GM12878 (cell line): ENCODE data around the gene FILIP1L. TPM values are rescaled to one million over a fixed set of nuclear protein-coding genes. Genes with fewer than 3 reads are reported as not detected.

Experiments
- ATAC-seq: fragments of 200-7000 bp; cut with Tn5 transposase; 3 replicates; pipeline ENCODE4 v1.9.1; 2020; ENCODE audit warnings: mild to moderate bottlenecking, moderate library complexity
- BruUV-seq: library from RNA; stranded (reverse); fragments of 400-500 nt; replicated peaks from 2 replicates; lab custom pipeline; 2021; lab: Mats Ljungman, UMichigan
- CTCF ChIA-PET: fragments of 300-600 bp; sonication (Branson Sonifier 250); formaldehyde crosslinking; extraction: SDS; loops from one replicate; lab custom pipeline; 2021; ENCODE audit warnings: inconsistent platforms; lab: Yijun Ruan, JAX
- POLR2A ChIA-PET: fragments of 350-600 bp; formaldehyde crosslinking; extraction: SDS; loops from one replicate; lab custom pipeline; 2021; ENCODE audit warnings: inconsistent platforms; lab: Charles Lee
- RAD21 ChIA-PET: fragments of 300-600 bp; sonication (Branson Sonifier 250); formaldehyde crosslinking; loops from one replicate; lab custom pipeline; 2023; ENCODE audit warnings: antibody characterized with exemption; ENCODE audit not compliant: unreplicated experiment; lab: Charles Lee
- SMC1A ChIA-PET: fragments of 300-600 bp; sonication (Branson Sonifier 250); formaldehyde crosslinking; loops from one replicate; lab custom pipeline; 2023; ENCODE audit not compliant: unreplicated experiment, uncharacterized antibody; lab: Charles Lee
- DNase-seq: peaks from one replicate; pipeline ENCODE4 v3.0.0-alpha.2; 2011; ENCODE audit warnings: low read depth, low spot score
- FAIRE-seq: peaks from 3 replicates; lab custom pipeline; 2011; peaks lifted over from hg19 to GRCh38; lab: Jason Lieb, UNC
- H2AFZ ChIP-seq: 2 replicates; pipeline ENCODE4 v1.6.0; 2011; ENCODE audit warnings: low read depth, low read length, control low read depth; ENCODE audit not compliant: control insufficient read depth
- H3K27ac ChIP-seq: 2 replicates; pipeline ENCODE4 v1.5.1; 2011; ENCODE audit warnings: control low read depth; ENCODE audit not compliant: control insufficient read depth, insufficient read depth
- H3K27me3 ChIP-seq, 2 experiments: replicated peaks in 1 of 2; 2 replicates each; pipeline versions ENCODE4 v1.6.0 to v1.6.1; 2011; ENCODE audit warnings: low read length in 1 of 2; ENCODE audit not compliant: control insufficient read depth in 2 of 2, insufficient read depth in 2 of 2
- H3K36me3 ChIP-seq, 2 experiments: 2 replicates each; pipeline ENCODE4 v1.5.1; 2011; ENCODE audit warnings: low read length in 1 of 2; ENCODE audit not compliant: control insufficient read depth in 2 of 2, insufficient read depth in 2 of 2
- H3K4me1 ChIP-seq: 2 replicates; pipeline ENCODE4 v1.6.1; 2011; ENCODE audit warnings: mild to moderate bottlenecking, low read length, moderate library complexity, mixed read lengths; ENCODE audit not compliant: control insufficient read depth, insufficient read depth
- H3K4me2 ChIP-seq: 2 replicates; pipeline ENCODE4 v1.6.0; 2011; ENCODE audit warnings: control low read depth; ENCODE audit not compliant: control insufficient read depth, insufficient read depth
- H3K4me3 ChIP-seq: fragments of 200-600 bp; sonication (generic); 2 replicates; pipeline ENCODE4 v1.5.1; 2016
- H3K79me2 ChIP-seq: 2 replicates; pipeline ENCODE4 v1.6.0; 2011; ENCODE audit warnings: low read length; ENCODE audit not compliant: control insufficient read depth, insufficient read depth
- H3K9ac ChIP-seq: 2 replicates; pipeline ENCODE4 v1.8.0; 2011; ENCODE audit warnings: low read length, control low read depth, mixed read lengths; ENCODE audit not compliant: control insufficient read depth, insufficient read depth
- H3K9me3 ChIP-seq: replicated peaks from 3 replicates; pipeline ENCODE4 v1.5.1; 2011; ENCODE audit warnings: mild to moderate bottlenecking, low read length; ENCODE audit not compliant: control insufficient read depth, insufficient read depth
- H4K20me1 ChIP-seq: 2 replicates; pipeline ENCODE4 v1.6.0; 2011; ENCODE audit not compliant: control insufficient read depth, insufficient read depth
- BHLHE40 ChIP-seq, 2 experiments: fragments of 450-650 bp in 1 of 2; IDR thresholded peaks; 2 replicates each; pipeline ENCODE4 v1.6.1; 2011 to 2017; ENCODE audit warnings: low read depth in 2 of 2, borderline replicate concordance in 1 of 2, improper control_type of control experiment in 1 of 2, low read length in 1 of 2, mild to moderate bottlenecking in 1 of 2
- CEBPB ChIP-seq, 2 experiments: fragments of 150-350 bp in 1 of 2; IDR thresholded peaks; 2 replicates each; pipeline ENCODE4 v1.6.1; 2012 to 2014; ENCODE audit warnings: low read depth in 2 of 2, low read length in 2 of 2, borderline replicate concordance in 1 of 2, inconsistent platforms in 1 of 2
- E2F4 ChIP-seq: IDR thresholded peaks from 2 replicates; pipeline ENCODE4 v1.6.1; 2012; ENCODE audit warnings: low read depth, low read length, improper control_type of control experiment
- GATAD2B ChIP-seq: fragments of 450-650 bp; conservative IDR thresholded peaks from 2 replicates; pipeline ENCODE4 v1.6.1; 2017; ENCODE audit warnings: low read depth, mild to moderate bottlenecking, moderate library complexity
- HCFC1 ChIP-seq: fragments of 150-350 bp; IDR thresholded peaks from 2 replicates; pipeline ENCODE4 v1.6.1; 2014; ENCODE audit warnings: low read length
- IKZF1 ChIP-seq: fragments of 450-650 bp; conservative IDR thresholded peaks from 2 replicates; pipeline ENCODE4 v1.6.1; 2017; ENCODE audit warnings: antibody characterized with exemption, mild to moderate bottlenecking
- IKZF2 ChIP-seq, 2 experiments: fragments of 450-650 bp; IDR thresholded peaks; 2 replicates each; pipeline ENCODE4 v1.6.1; 2017; ENCODE audit warnings: mild to moderate bottlenecking in 2 of 2, moderate library complexity in 2 of 2
- MEF2A ChIP-seq: IDR thresholded peaks from 2 replicates; pipeline ENCODE4 v1.6.1; 2011; ENCODE audit warnings: low read depth, mild to moderate bottlenecking, low read length, moderate library complexity; ENCODE audit not compliant: insufficient read depth
- MTA2 ChIP-seq: fragments of 450-650 bp; IDR thresholded peaks from 2 replicates; pipeline ENCODE4 v1.6.1; 2016; ENCODE audit warnings: low read depth, mild to moderate bottlenecking, moderate library complexity
- MXI1 ChIP-seq: fragments of 150-350 bp; IDR thresholded peaks from 2 replicates; pipeline ENCODE4 v1.6.1; 2011; ENCODE audit warnings: low read depth, mild to moderate bottlenecking, inconsistent platforms, low read length, improper control_type of control experiment
- NFIC ChIP-seq: IDR thresholded peaks from 2 replicates; pipeline ENCODE4 v1.6.1; 2012; ENCODE audit warnings: low read depth, mild to moderate bottlenecking, inconsistent platforms, low read length, moderate library complexity
- NFXL1 ChIP-seq: fragments of 450-650 bp; IDR thresholded peaks from 2 replicates; pipeline ENCODE4 v1.6.1; 2017; ENCODE audit warnings: antibody characterized with exemption, mild to moderate bottlenecking, borderline replicate concordance
- RUNX3 ChIP-seq: IDR thresholded peaks from 2 replicates; pipeline ENCODE4 v1.6.1; 2012; ENCODE audit warnings: low read length, inconsistent platforms
- ZNF274 ChIP-seq: IDR thresholded peaks from one replicate; pipeline ENCODE4 v1.8.0; 2011; ENCODE audit not compliant: insufficient read length, insufficient read depth
- WGBS: methylation state at CpG from one replicate; pipeline ENCODE4 v1.1.6; 2016; ENCODE audit warnings: low lambda C conversion rate; ENCODE audit not compliant: insufficient replicate concordance, insufficient coverage; ENCODE audit errors: missing lambda C conversion rate; 5-methylcytosine and 5-hydroxymethylcytosine counted together
- in situ Hi-C: fragments of 300-500 bp; cut with MboI; formaldehyde crosslinking; loops from 9 replicates; pipeline ENCODE4 v1.14.3; 2018; ENCODE audit warnings: mixed read lengths
- intact Hi-C: fragments of 100-400 bp; cut with micrococcal nuclease; formaldehyde crosslinking; loops from one replicate; pipeline ENCODE4 v1.14.2; 2022; ENCODE audit not compliant: unreplicated experiment
- polyA plus RNA-seq, 11 experiments: library from polyadenylated mRNA; depleted of rRNA in 4 of 11; unstranded in 6 of 11; stranded (reverse) in 5 of 11; fragments of >200 nt; fragmentation: Nextera tagmentation in 4 of 11; fragmentation: Illumina TruSeq in 1 of 11; extraction: Ambion mirVana in 4 of 11; extraction: Trizol in 1 of 11; gene quantifications; 1 replicate in 1 of 11; 2 replicates in 10 of 11; pipeline versions ENCODE4 v1.2.1 to v1.2.3, GENCODE V29; 2011 to 2016; ENCODE audit warnings: inconsistent platforms in 2 of 11, missing spikeins in 2 of 11, low read depth in 1 of 11
- total RNA-seq, 4 experiments: library from RNA; depleted of rRNA in 3 of 4; stranded (reverse); fragments of >200 nt in 3 of 4; fragmentation: Illumina TruSeq in 1 of 4; extraction: Trizol in 1 of 4; gene quantifications; 2 replicates each; pipeline versions ENCODE4 v1.2.1 to v1.2.3, GENCODE V29; 2013 to 2021
- TF ChIP-seq, protein P1 (sequence below): IDR thresholded peaks from 2 replicates; pipeline ENCODE4 v1.6.1; 2011; ENCODE audit warnings: low read depth, mild to moderate bottlenecking, low read length, moderate library complexity, borderline replicate concordance; ENCODE audit errors: extremely low read depth

The FILIP1L gene
- total and polyA plus RNA-seq, 10 of the 15 experiments (the other 5 are each of a cell fraction or from before 2014, with no cell fraction given): 0.24 to 6.1 (median 3.5) TPM

DNA sequence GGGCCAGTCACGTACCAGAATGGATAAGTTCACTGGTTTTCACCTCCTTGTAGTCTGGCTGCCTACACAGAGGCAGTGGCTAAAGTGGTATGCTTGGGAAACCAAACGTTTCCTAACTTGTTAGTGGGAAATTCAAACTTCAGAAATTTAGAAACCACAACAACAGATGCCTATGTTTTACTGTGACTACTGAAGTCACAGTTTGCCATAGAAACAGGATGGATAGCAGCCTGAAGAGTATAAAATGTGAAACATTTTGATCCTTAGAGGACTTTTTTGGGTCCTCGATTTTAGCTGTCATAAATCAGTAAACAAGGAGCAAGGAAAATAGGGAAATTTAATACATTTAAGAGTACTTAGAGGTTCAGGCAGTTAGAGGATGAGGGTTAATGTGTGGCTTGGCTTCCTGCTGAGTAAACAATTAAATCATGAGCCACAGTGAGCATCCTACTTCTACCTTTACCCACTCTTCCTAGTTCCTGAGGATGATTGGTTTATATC lies 248.0 kb downstream of the FILIP1L start:
- peaks cover 25% of the 10 kb centered on the region for H3K4me1 ChIP-seq
- peak; percentile 36 for ATAC-seq
- FAIRE-seq: no peak
- H3K27me3 ChIP-seq: no peaks in the 10 kb centered on the region
- no peaks in the 10 kb centered on the region for H3K36me3 ChIP-seq
- H3K79me2 ChIP-seq: peaks cover 9% of the 10 kb centered on the region
- TF ChIP-seq MEF2A (no peak), HCFC1 (no peak), GATAD2B (no peak), E2F4 (0 out of 2 replicates have a peak, but pooled peaks have one; percentile 65), MTA2 (0 out of 2 replicates have a peak, but pooled peaks have one; percentile 31), IKZF2 (IDR thresholded peaks at IDR 0.05) (peak; percentile 43 to 50; a peak in 3 of 4 replicates), MXI1 (0 out of 2 replicates have a peak, but pooled peaks have one; percentile 25), NFXL1 (no peak), RUNX3 (peak; percentile 65), NFIC (0 out of 2 replicates have a peak, but pooled peaks have one; percentile 26), BHLHE40 (IDR thresholded peaks at IDR 0.05; ENCODE audit: borderline replicate concordance in 1 of 2, low read depth in 2 of 2, low read length in 1 of 2) (0 out of 4 replicates have a peak, but pooled peaks of 1 of the 2 experiments have one; percentile 6), CEBPB (IDR thresholded peaks at IDR 0.05; ENCODE audit: borderline replicate concordance in 1 of 2, low read depth in 2 of 2, low read length in 2 of 2) (no peak), IKZF1 (peak; percentile 47), ZNF274 (no peak)
- TF ChIP-seq, protein P1, sequence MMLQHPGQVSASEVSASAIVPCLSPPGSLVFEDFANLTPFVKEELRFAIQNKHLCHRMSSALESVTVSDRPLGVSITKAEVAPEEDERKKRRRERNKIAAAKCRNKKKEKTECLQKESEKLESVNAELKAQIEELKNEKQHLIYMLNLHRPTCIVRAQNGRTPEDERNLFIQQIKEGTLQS: no peak
- TF ChIP-seq, all 136 proteins: peak for 8
- WGBS: 13% methylated on average over 3 of the region's 3 CpGs
- Histone ChIP-seq H2AFZ (peak overlapping the region; percentile 19; the same call in 1 of the 2 replicates), H3K9ac (no peak overlapping the region), H3K27ac (peak overlapping the region; percentile 37; the same call in 1 of the 2 replicates), H3K9me3 (no peaks in the 10 kb centered on the region; the same call in 2 of the 3 replicates), H3K4me3 (no peak overlapping the region), H4K20me1 (no peaks in the 10 kb centered on the region), H3K4me2 (peak overlapping the region; percentile 32)
- POLR2A ChIA-PET: interaction anchor here (1.6 to 2.1 kb wide), 2 partner anchors 9 to 11 kb away, joined by 6 to 9 read pairs; no protein-coding TSS in a partner anchor
- CTCF ChIA-PET: no interaction called here
- BruUV-seq: no TSS peak
- RAD21 ChIA-PET: interaction anchor here (2.2 kb wide), 1 partner anchor 73 kb away, joined by 7 read pairs; no protein-coding TSS in a partner anchor
- intact Hi-C loops (no loop called here), in situ Hi-C loops (no loop called here)
- SMC1A ChIA-PET: interaction anchor here (1.0 to 2.0 kb wide), 3 partner anchors 13 to 181 kb away, joined by 3 to 8 read pairs (median 6); no protein-coding TSS in a partner anchor
- peak; percentile 41 for DNase-seq
